Measurements from ENCODE around the gene IFIT2.
"Not testable (repeated sequence)": the region's sequence is repeated elsewhere in the genome, so short reads cannot be mapped to it uniquely, and the experiment has no call there.

IFIT2 gene

GRCh38 chr10:89308736-89309135 is 6.9 kb downstream of the IFIT2 start:
- DNase-seq, result no peak

DNA sequence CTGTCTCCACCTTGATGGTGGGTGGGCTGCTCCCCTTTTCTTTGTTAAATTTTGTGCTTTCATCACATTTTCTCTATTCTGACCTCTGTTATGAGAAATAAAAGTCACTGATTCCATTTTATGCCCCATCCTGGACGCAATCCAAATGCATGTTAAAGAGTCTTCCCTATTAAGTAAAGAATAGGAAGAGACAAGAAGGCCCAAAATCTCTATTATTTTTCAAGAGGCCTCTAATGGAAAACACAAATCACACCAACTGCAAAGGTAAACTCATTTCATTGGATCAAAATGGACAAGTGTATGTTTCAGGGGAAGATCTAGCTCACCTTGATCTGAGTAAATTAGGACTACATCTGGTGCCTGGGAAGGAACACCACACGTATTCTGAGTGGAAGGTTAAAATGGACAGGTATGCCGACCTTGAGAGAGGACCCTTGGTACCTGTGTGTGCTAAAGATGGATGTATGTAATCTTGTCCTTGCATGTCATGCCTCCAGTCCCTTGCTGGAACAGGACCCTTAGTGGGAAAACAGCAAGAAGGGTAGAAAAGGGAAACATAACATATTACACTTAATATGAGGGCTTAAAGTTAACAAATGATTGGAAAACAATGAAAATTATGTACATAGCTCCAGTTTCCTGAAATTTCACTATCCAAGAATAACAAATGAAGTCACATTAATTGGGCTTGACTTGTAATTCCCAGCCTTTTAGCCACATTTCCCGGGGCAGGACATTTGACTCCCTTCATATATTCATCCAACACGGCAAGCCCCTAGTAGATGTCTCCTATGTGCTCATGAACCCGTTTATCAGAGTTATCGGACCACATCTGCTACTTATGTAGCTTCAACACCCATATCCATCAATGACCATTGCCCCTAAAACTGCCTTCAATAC is 7.6 kb downstream of the IFIT2 start:
- DNase-seq, result no peak

- DNase-seq, result no peak
Measured at GRCh38 chr10:89310056-89310893, 8.4 kb downstream of the IFIT2 start.

GRCh38 chr10:89312973-89313372 is 11.1 kb downstream of the IFIT2 start:
- DNase-seq, result no peak

- no peak for DNase-seq
Measured at GRCh38 chr10:89314676-89315075, 12.8 kb downstream of the IFIT2 start.

- not testable (repeated sequence) for DNase-seq
Measured at GRCh38 chr10:89318047-89318446, 16.2 kb downstream of the IFIT2 start.

GRCh38 chr10:89325081-89325480 is 23.2 kb downstream of the IFIT2 start:
- not testable (repeated sequence) for DNase-seq

DNA sequence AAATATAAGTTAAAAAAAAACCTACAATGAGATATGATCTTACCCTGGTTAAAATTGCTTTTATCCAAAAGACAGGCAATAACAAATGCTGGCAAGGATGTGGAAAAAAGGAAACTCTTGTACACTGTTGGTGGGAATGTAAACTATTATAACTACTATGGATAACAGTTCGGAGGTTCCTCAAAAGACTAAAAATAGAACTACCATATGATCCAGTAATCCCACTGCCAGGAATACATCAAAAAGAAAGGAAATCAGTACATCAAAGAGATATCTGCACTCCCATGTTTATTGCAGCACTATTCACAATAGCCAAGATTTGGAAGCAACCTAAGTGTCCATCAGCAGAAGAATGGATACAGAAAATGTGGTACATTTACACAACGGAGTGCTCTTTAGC is 24.0 kb downstream of the IFIT2 start:
- not testable (repeated sequence) for DNase-seq

DNA sequence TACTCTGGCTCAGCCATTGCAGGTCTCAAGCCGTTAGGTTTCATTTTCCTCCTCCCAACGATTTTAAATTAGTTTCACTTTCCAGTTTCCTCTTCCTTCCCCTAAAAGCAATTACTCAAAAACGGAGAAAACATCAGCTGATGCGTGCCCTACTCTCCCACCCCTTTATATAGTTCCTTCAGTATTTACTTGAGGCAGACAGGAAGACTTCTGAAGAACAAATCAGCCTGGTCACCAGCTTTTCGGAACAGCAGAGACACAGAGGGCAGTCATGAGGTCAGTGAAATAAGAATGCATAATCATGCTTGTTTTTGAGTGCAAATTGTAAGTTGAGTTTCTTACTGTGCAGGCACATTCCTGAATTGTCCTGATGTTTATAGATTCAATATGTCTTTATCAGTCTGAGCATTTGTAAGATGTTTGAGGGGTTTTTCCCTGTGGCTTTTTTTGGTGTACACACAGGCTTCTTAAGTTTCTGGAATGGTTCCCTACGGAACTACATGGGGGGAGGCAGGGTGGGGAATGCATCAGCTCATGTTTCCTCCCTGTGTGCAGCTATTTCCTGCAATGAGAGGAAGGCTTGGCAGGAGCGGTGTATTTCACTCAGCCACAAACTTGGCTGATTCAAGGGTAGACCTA is 26.1 kb downstream of the IFIT2 start, which contains the start of gene IFIT3:
Gene IFIT3 (plus strand): TSS at position 195 of the 639 bp plus-strand sequence. CDS start 77 bp downstream, at position 272.
- DNase-seq, result peak; percentile 53

- no peak for DNase-seq
Measured at GRCh38 chr10:89329151-89329550, 27.3 kb downstream of the IFIT2 start.

DNA sequence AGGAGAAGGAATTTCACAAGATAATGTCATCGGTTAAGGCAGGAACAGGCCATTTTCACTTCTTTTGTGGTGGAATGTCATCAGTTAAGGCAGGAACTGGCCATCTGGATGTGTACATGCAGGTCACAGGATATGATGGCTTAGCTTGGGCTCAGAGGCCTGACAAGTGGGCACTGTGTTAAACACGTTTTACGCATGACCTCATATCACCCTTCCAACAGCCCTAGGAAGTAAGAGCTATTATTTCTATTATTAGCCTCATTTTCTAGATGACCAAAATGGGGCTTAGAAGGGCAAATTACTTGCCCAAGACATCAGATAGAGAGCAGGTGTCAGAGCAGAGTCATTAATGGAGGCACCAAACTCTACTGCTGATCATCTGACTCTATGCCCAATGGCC is 28.2 kb downstream of the IFIT2 start:
- not testable (repeated sequence) for DNase-seq

DNA sequence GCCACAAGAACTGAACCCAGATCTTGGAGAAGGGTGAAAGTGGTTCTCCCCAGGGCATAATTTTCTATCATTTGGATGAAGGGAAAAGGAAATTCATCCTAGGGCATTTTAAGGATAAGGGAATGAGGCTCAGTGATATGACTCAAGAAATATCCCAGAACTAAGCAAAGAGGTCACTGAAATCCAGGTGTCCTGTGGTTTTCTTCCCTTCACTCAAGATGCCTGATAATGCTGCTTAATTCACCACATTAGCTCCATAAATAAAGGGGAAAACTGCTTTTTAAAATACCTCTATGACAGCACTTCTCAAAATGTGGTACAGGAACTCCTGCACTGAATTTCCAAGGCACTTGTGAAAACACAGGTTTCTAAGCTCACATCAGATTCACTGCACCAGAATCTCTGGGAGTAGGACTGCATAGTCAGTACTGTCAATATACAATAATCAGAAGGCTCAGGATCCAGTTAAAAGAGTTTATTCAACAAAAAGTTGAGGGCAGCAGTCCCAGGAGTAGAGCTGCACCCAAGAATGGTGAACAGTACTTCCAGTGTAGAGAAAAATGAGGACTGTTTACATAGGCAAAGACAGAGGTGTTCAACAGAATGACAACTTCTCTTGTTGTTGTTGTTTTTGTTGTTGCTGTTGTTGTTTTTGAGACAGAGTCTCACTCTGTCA is 28.8 kb downstream of the IFIT2 start:
- no peak for DNase-seq

DNA sequence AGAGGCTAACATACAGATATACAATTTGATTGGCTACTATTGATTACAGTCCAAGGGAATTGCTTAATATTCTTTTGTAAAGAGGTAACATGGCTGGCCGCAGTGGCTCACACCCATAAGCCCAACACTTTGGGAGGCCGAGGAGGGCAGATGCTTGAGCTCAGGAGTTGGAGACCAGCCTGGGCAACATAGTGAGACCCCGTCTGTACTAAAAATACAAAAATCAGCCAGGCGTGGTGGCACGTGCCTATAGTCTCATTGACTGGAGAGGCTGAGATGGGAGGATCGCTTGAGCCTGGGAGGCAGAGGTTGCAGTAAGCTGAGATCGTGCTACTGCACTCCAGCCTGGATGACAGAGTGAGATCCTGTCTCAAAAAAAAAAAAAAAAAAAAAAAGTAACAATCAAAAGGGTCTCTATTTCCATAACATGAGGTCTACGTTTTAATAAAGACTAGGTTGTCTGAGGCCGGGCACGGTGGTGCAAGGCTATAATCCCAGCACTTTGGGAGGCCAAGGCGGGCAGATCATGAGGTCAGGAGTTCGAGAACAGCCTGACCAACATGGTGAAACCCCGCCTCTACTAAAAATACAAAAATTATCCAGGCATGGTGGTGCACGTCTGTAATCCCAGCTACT is 29.8 kb downstream of the IFIT2 start:
- DNase-seq, result not testable (repeated sequence)

- no peak for DNase-seq
Measured at GRCh38 chr10:89332123-89332633, 30.3 kb downstream of the IFIT2 start.

DNA sequence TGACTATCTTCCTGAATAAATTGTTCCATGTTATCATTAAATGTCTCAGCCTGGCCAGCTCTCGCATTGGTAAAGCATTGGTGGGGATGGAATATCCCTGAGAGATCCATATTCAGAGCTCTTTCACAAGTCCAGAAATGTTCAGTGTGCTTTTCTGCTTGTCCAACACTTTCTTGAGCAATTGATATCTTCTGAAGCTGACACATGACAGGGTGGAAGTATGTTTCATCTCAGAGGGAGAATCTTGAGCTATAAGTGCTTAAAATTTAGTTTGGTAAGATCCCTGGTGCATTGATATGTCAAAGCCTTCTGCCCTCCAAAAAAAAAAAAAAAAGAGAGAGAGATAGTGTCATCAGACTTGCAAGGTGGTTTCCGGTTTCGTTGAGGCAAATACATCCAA is 33.4 kb downstream of the IFIT2 start:
- DNase-seq, result no peak

- no peak for DNase-seq
Measured at GRCh38 chr10:89336241-89336640, 34.4 kb downstream of the IFIT2 start.

DNA sequence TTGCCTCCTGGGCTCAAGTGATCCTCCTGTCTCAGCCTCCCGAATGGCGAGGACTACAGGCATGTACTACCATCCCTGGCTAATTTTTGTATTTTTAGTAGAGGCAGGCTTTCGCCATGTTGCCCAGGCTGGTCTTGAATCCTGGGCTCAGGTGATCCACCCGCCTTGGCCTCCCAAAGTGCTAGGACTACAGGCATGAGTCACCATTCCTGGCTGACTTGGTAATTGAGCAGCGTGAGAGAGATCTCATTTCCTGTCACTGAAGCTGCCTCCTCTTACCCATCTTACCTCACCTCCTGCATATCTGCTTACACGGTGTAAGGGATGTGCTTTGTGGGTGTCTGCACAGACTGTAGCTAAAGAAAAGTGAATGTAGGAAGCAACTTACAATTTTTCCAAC is 35.6 kb downstream of the IFIT2 start:
- no peak for DNase-seq

GRCh38 chr10:89338713-89339112 is 36.9 kb downstream of the IFIT2 start:
- DNase-seq, result no peak

DNA sequence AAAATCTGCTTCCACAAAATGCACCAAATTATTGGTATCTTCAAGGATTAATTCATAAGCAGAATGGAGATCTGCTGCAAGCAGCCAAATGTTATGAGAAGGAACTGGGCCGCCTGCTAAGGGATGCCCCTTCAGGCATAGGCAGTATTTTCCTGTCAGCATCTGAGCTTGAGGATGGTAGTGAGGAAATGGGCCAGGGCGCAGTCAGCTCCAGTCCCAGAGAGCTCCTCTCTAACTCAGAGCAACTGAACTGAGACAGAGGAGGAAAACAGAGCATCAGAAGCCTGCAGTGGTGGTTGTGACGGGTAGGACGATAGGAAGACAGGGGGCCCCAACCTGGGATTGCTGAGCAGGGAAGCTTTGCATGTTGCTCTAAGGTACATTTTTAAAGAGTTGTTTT is 38.0 kb downstream of the IFIT2 start:
- DNase-seq, result no peak

GRCh38 chr10:89341649-89342048 is 39.8 kb downstream of the IFIT2 start:
- DNase-seq, result no peak

DNA sequence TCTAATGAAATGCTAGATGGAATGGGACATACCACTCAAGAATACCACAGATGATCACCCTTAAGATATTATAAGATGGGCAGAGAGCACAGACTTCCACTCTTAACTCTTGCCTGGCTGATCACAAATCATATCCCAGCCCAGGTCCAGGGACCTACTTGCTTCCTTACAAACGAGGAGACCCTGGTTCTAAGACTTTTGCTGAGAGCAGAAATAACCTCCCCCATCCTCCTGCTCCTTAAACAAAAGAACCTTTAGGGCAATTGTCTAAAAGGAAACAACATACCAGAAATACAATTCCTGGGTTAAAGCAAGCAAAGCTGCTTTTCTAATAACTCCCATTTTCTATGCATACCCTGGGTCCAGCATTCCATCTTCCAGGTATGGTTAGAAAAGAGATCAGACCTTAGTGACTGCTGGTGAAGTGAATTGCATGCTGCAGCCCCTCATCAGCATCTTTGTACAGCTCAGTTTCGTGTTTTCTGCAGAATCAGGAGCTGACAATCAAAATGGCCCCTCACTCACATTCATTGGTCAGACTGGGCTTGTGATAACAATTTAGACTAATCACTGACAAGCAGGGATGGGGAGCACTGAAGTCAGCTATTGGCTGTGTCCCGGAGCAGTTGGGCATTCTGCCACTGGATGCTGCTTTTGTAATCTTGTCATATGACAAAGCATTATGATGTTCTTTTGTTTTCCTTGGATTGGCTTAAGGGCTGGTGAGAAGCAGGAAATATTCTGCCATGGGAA is 40.5 kb downstream of the IFIT2 start:
- DNase-seq, result no peak

All from GF-D8 (cell line).